OCI-LY7 (cell line): ENCODE measurements around the gene LENG1. TPM values are rescaled to one million over a fixed set of nuclear protein-coding genes. Genes with fewer than 3 reads are reported as not detected.

Experiments
- Bru-seq: library from RNA; stranded (reverse); fragments of 400-500 nt; gene quantifications from one replicate; lab custom pipeline; 2021; lab: Mats Ljungman, UMichigan
- BruChase-seq, 2 experiments: library from RNA; stranded (reverse); fragments of 400-500 nt; gene quantifications; one replicate each; lab custom pipeline; 2021; lab: Mats Ljungman, UMichigan
- BruUV-seq: library from RNA; stranded (reverse); fragments of 400-500 nt; replicated peaks from 2 replicates; lab custom pipeline; 2021; lab: Mats Ljungman, UMichigan
- CTCF ChIA-PET: fragments of 300-600 bp; sonication (Branson Sonifier 250); formaldehyde crosslinking; loops from one replicate; lab custom pipeline; 2022; ENCODE audit warnings: antibody characterized with exemption; ENCODE audit not compliant: unreplicated experiment; lab: Charles Lee
- POLR2A ChIA-PET: fragments of 300-600 bp; sonication (Branson Sonifier 250); formaldehyde crosslinking; loops from one replicate; lab custom pipeline; 2022; ENCODE audit warnings: antibody characterized with exemption; lab: Charles Lee
- DNase-seq: peaks from one replicate; pipeline ENCODE4 v3.0.0-alpha.2; 2015; ENCODE audit warnings: low spot score
- H2AFZ ChIP-seq: fragments of 200-600 bp; sonication (generic), shearing (Covaris generic); 2 replicates; pipeline ENCODE4 v1.6.1; 2014; ENCODE audit warnings: mild to moderate bottlenecking, antibody characterized with exemption, low read length, moderate library complexity
- H3K27ac ChIP-seq: fragments of 200-600 bp; sonication (generic); 2 replicates; pipeline ENCODE4 v1.5.1; 2014; ENCODE audit warnings: mixed run types, low read depth, mild to moderate bottlenecking, moderate library complexity, low read length, inconsistent platforms; ENCODE audit not compliant: poor library complexity, severe bottlenecking
- H3K36me3 ChIP-seq: fragments of 200-600 bp; sonication (generic); 2 replicates; pipeline ENCODE4 v1.6.1; 2014; ENCODE audit warnings: mild to moderate bottlenecking, antibody characterized with exemption, low read length, moderate library complexity, mixed read lengths; ENCODE audit not compliant: insufficient read depth
- H3K4me1 ChIP-seq: fragments of 200-600 bp; sonication (generic); 2 replicates; pipeline ENCODE4 v1.5.1; 2014; ENCODE audit warnings: mild to moderate bottlenecking, low read length; ENCODE audit not compliant: insufficient read depth, poor library complexity, severe bottlenecking
- H3K4me2 ChIP-seq: fragments of 200-600 bp; sonication (generic); 2 replicates; pipeline ENCODE4 v1.6.1; 2014; ENCODE audit warnings: mild to moderate bottlenecking, low read length
- H3K4me3 ChIP-seq: fragments of 200-600 bp; sonication (generic); 2 replicates; pipeline ENCODE4 v1.5.1; 2014; ENCODE audit warnings: mild to moderate bottlenecking, low read depth, low read length; ENCODE audit not compliant: poor library complexity, severe bottlenecking
- H3K79me2 ChIP-seq: fragments of 200-600 bp; sonication (generic); 2 replicates; pipeline ENCODE4 v1.6.1; 2016; ENCODE audit warnings: low read depth, mild to moderate bottlenecking, low read length, moderate library complexity, mixed read lengths; ENCODE audit not compliant: insufficient read depth
- H3K9me2 ChIP-seq: fragments of 200-600 bp; sonication (generic); 2 replicates; pipeline ENCODE4 v1.6.1; 2016; ENCODE audit warnings: mild to moderate bottlenecking, low read length, mixed read lengths; ENCODE audit not compliant: insufficient read depth
- H3K9me3 ChIP-seq: fragments of 200-600 bp; sonication (generic); 2 replicates; pipeline ENCODE4 v1.6.1; 2014; ENCODE audit warnings: mild to moderate bottlenecking, mixed run types, low read length, mixed read lengths
- H4K20me1 ChIP-seq: fragments of 200-600 bp; sonication (generic); 2 replicates; pipeline ENCODE4 v1.6.1; 2014; ENCODE audit warnings: mild to moderate bottlenecking, antibody characterized with exemption, low read length, moderate library complexity, mixed read lengths; ENCODE audit not compliant: insufficient read depth
- EZH2phosphoT487 ChIP-seq: fragments of 200-600 bp; sonication (generic); IDR thresholded peaks from 2 replicates; pipeline ENCODE4 v1.6.1; 2018; ENCODE audit warnings: low read depth, borderline replicate concordance, mild to moderate bottlenecking, mixed run types, antibody characterized with exemption, low read length, moderate library complexity, mixed read lengths
- intact Hi-C: fragments of 100-400 bp; cut with micrococcal nuclease; formaldehyde crosslinking; loops from one replicate; pipeline ENCODE4 v1.10.0; 2022; ENCODE audit not compliant: unreplicated experiment
- long read RNA-seq: library from polyadenylated mRNA; stranded (forward); transcript quantifications from one replicate; pipeline ENCODE4 v2.0.0, GENCODE V29; 2022
- total RNA-seq, 2 experiments: library from RNA; depleted of rRNA in 1 of 2; stranded (reverse); fragments of >200 nt in 1 of 2; shearing (Covaris generic) in 1 of 2; gene quantifications; 2 replicates each; pipeline ENCODE4 v1.2.3, GENCODE V29; 2014 to 2022
- TF ChIP-seq, protein P1 (sequence below): fragments of 200-600 bp; sonication (generic); conservative IDR thresholded peaks from 2 replicates; pipeline ENCODE4 v1.5.1; 2014; ENCODE audit warnings: mild to moderate bottlenecking, antibody characterized with exemption, low read length, moderate library complexity, mixed read lengths

LENG1 gene
- total RNA-seq (2014; rRNA removed; shearing (Covaris generic)) (8.0 TPM in 2 replicates), total RNA-seq (2022) (4.7 and 5.1 TPM in 2 replicates), Bru-seq, nascent RNA (percentile 53 among the genes with signal in this experiment), BruChase-seq, experiment 1, labeled RNA remaining after a 6-hour chase (percentile 49 among the genes with signal in this experiment), BruChase-seq, experiment 2, labeled RNA remaining after a 2-hour chase (percentile 51 among the genes with signal in this experiment)
- long read RNA-seq, transcript LENG1-201 (4 exons, 1,542 nt), result major isoform, 8 of 9 reads
- long read RNA-seq, partial matches to known transcripts, result 0 of 9 reads
- long read RNA-seq, other reads (novel, unspliced or antisense), result 1 of 9 reads

DNA sequence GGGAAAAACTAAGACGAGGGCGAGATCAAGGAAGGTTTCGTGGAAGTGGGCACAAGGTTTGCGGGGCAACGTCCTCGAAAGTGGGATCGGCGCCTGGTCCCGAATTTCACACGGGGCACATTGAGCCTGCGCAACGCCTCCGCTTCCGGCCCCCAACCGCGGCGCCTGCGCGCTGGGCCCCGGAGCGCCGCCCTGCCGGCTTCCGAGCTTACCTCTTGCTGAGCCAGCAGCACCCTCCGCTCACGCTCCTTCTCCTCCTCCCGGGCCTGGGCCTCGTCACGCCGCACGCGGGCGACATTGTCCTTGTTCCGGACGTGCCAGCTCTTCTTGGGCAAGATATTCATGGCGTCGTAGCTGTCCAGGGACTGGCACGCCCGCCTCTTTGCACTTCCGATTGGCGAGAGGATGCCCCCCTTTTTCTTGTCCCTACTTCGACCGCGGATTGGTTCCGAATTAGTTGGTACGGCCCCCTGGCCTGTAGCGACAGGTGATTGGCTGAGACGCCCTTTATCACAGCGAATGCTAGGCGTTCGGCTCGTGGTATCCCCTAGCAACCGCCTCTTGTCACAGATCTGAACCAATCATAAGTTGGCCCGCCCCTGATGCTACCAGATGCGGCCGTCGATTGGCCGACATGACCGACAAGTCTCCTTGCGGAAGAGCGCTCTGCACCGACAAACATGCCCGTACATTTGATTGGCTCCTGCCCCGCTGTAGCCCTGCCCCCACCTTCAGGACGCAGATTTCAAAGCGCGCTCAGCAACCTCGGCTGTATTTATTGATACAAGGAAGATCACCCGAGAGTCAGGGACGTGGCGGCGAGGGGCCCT lies at the start of gene LENG1:
Gene LENG1, minus strand, starts transcription at position 370 of the 830 bp plus-strand sequence. Its CDS starts 26 bp downstream, at position 344.
- Histone ChIP-seq H4K20me1 (no peaks in the 10 kb centered on the region), H2AFZ (peak within 1 kb of the TSS; percentile 63), H3K36me3 (peaks cover 35% of the 10 kb centered on the region), H3K4me2 (peak within 1 kb of the TSS; percentile 91), H3K4me1 (peaks cover 26% of the 10 kb centered on the region), H3K9me2 (no peaks in the 10 kb centered on the region), H3K27ac (peak within 1 kb of the TSS; percentile 82), H3K79me2 (peaks cover 6% of the 10 kb centered on the region; the same call in 1 of the 2 replicates), H3K4me3 (peak within 1 kb of the TSS; percentile 81), H3K9me3 (no peaks in the 10 kb centered on the region)
- intact Hi-C loops, result loop anchor here (2.0 kb wide), 3 partner anchors 23 to 57 kb away; partner anchors contain the start of genes CNOT3, NDUFA3 and TSEN34
- ChIA-PET POLR2A (interaction anchor here (0.5 to 2.4 kb wide), 4 partner anchors 9 to 38 kb away, joined by 3 to 10 read pairs (median 6); partner anchors contain the start of genes CNOT3 and MBOAT7), CTCF (no interaction called here)
- no TSS peak for BruUV-seq
- TF ChIP-seq, protein P1, sequence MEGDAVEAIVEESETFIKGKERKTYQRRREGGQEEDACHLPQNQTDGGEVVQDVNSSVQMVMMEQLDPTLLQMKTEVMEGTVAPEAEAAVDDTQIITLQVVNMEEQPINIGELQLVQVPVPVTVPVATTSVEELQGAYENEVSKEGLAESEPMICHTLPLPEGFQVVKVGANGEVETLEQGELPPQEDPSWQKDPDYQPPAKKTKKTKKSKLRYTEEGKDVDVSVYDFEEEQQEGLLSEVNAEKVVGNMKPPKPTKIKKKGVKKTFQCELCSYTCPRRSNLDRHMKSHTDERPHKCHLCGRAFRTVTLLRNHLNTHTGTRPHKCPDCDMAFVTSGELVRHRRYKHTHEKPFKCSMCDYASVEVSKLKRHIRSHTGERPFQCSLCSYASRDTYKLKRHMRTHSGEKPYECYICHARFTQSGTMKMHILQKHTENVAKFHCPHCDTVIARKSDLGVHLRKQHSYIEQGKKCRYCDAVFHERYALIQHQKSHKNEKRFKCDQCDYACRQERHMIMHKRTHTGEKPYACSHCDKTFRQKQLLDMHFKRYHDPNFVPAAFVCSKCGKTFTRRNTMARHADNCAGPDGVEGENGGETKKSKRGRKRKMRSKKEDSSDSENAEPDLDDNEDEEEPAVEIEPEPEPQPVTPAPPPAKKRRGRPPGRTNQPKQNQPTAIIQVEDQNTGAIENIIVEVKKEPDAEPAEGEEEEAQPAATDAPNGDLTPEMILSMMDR, result peak; percentile 64
- no peak for TF ChIP-seq EZH2phosphoT487
- DNase-seq, result peak; percentile 100

DNA sequence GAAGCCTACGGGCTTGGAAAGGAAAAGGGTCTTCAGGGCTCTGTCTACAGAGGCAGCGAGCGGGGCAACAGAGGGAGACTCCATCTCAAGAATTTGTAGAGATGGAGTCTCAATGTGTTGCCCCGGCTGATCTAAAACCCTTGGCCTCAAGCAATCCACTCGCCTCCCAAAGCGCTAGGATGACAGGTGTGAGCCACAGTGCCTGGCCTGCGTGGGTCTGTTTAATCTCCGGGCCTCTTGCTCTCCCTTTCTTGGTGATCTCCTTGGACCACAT lies 49.2 kb upstream of the LENG1 start:
- peaks cover 33% of the 10 kb centered on the region for H4K20me1 ChIP-seq
- H3K4me1 ChIP-seq, result peaks cover 42% of the 10 kb centered on the region
- no peaks in the 10 kb centered on the region for H3K9me2 ChIP-seq
- no peak overlapping the region for H3K4me3 ChIP-seq
- peaks cover 29% of the 10 kb centered on the region for H3K79me2 ChIP-seq
- DNase-seq, result no peak
- intact Hi-C loops, result no loop called here
- no peak overlapping the region for H2AFZ ChIP-seq
- no peak for TF ChIP-seq EZH2phosphoT487
- TF ChIP-seq, protein P1, result no peak
- POLR2A ChIA-PET, result interaction anchor here (1.4 kb wide), 1 partner anchor 10 kb away, joined by 3 read pairs; no protein-coding TSS in a partner anchor
- H3K27ac ChIP-seq, result no peak overlapping the region
- CTCF ChIA-PET, result no interaction called here
- no peak overlapping the region for H3K4me2 ChIP-seq
- BruUV-seq, result no TSS peak
- H3K9me3 ChIP-seq, result no peaks in the 10 kb centered on the region
- H3K36me3 ChIP-seq, result peaks cover 83% of the 10 kb centered on the region
